Measurements from ENCODE around the gene LZIC. TPM values are rescaled to one million over a fixed set of nuclear protein-coding genes. Genes with fewer than 3 reads are reported as not detected.
"Not testable (repeated sequence)": the region's sequence is repeated elsewhere in the genome, so short reads cannot be mapped to it uniquely, and the experiment has no call there.

LZIC gene
- total RNA-seq, 1 donor from 2014 or later = 31.2 TPM

- no peak for DNase-seq (ENCODE audit: low spot score)
Measured at GRCh38 chr1:9917901-9918300, 25.3 kb downstream of the LZIC start.

DNA sequence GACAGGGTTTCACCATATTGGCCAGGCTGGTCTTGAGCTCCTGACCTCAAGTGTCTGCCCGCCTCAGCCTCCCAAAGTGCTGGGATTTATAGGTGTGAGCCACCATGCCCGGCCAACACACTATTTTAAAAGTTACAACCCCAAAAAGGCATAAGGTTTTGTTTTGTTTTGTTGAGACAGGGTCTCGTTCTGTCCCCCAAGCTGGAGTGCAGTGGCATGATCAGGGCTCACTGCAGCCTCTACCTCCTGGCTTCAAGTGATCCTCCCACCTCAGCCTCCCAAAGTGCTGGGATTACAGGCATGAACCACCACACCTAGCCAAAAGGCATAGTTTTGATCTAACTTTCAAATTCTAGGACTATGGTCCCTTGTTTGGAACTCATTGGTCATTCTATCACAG, 25.7 kb downstream of the LZIC start:
- not testable (repeated sequence) for H3K4me3 Mint-ChIP-seq (ENCODE audit: unreplicated experiment); DNase-seq (ENCODE audit: low spot score); H3K27me3 Mint-ChIP-seq (ENCODE audit: unreplicated experiment); H3K4me1 Mint-ChIP-seq (ENCODE audit: unreplicated experiment); H3K9me3 Mint-ChIP-seq (ENCODE audit: unreplicated experiment); H3K27ac Mint-ChIP-seq (ENCODE audit: unreplicated experiment); H3K36me3 Mint-ChIP-seq (ENCODE audit: low read depth, unreplicated experiment)

More at GRCh38 chr1:9917901-9918300, 25.3 kb downstream of the LZIC start:
- no peaks in the 10 kb centered on the region for H3K27me3 Mint-ChIP-seq (ENCODE audit: unreplicated experiment)
- no peak overlapping the region for H3K4me3 Mint-ChIP-seq (ENCODE audit: unreplicated experiment)
- no peaks in the 10 kb centered on the region for H3K9me3 Mint-ChIP-seq (ENCODE audit: unreplicated experiment)
- TF ChIP-seq, protein P1, sequence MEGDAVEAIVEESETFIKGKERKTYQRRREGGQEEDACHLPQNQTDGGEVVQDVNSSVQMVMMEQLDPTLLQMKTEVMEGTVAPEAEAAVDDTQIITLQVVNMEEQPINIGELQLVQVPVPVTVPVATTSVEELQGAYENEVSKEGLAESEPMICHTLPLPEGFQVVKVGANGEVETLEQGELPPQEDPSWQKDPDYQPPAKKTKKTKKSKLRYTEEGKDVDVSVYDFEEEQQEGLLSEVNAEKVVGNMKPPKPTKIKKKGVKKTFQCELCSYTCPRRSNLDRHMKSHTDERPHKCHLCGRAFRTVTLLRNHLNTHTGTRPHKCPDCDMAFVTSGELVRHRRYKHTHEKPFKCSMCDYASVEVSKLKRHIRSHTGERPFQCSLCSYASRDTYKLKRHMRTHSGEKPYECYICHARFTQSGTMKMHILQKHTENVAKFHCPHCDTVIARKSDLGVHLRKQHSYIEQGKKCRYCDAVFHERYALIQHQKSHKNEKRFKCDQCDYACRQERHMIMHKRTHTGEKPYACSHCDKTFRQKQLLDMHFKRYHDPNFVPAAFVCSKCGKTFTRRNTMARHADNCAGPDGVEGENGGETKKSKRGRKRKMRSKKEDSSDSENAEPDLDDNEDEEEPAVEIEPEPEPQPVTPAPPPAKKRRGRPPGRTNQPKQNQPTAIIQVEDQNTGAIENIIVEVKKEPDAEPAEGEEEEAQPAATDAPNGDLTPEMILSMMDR (IDR thresholded peaks at IDR 0.05; ENCODE audit: unreplicated experiment) = no peak
- no peak overlapping the region for H3K27ac Mint-ChIP-seq (ENCODE audit: unreplicated experiment)
- H3K4me1 Mint-ChIP-seq (ENCODE audit: unreplicated experiment) = no peaks in the 10 kb centered on the region
- H3K36me3 Mint-ChIP-seq (ENCODE audit: low read depth, unreplicated experiment) = no peaks in the 10 kb centered on the region

- no peak for DNase-seq (ENCODE audit: low spot score)
- Mint-ChIP-seq H3K36me3 (ENCODE audit: low read depth, unreplicated experiment) (no peaks in the 10 kb centered on the region), H3K27me3 (ENCODE audit: unreplicated experiment) (peaks cover 1% of the 10 kb centered on the region), H3K4me1 (ENCODE audit: unreplicated experiment) (peaks cover 6% of the 10 kb centered on the region), H3K27ac (ENCODE audit: unreplicated experiment) (no peak overlapping the region), H3K9me3 (ENCODE audit: unreplicated experiment) (no peaks in the 10 kb centered on the region), H3K4me3 (ENCODE audit: unreplicated experiment) (no peak overlapping the region)
- TF ChIP-seq, protein P1 (IDR thresholded peaks at IDR 0.05; ENCODE audit: unreplicated experiment) = no peak
Measured at GRCh38 chr1:9916452-9916851, 26.7 kb downstream of the LZIC start.

DNA sequence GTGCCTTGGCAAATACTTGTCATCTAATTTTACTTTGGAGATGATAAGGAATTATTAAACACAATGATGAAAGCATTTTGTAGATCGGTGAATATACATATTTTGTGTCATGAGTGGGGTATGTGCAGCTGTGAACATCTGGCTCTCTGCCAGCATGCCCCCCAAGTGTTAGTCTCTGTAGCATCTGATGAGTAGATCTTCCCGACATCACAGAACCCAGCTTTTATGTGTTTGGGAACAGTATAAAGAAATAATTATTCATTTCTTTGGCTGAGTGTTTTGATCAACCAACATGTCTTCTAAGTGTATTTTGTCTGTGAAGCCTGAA, 28.6 kb downstream of the LZIC start:
- Mint-ChIP-seq H3K27ac (ENCODE audit: unreplicated experiment) (no peak overlapping the region), H3K4me3 (ENCODE audit: unreplicated experiment) (no peak overlapping the region), H3K36me3 (ENCODE audit: low read depth, unreplicated experiment) (no peaks in the 10 kb centered on the region), H3K9me3 (ENCODE audit: unreplicated experiment) (no peaks in the 10 kb centered on the region), H3K27me3 (ENCODE audit: unreplicated experiment) (peaks cover 1% of the 10 kb centered on the region), H3K4me1 (ENCODE audit: unreplicated experiment) (peaks cover 15% of the 10 kb centered on the region)
- TF ChIP-seq, protein P1 (IDR thresholded peaks at IDR 0.05; ENCODE audit: unreplicated experiment) = no peak
- DNase-seq (ENCODE audit: low spot score) = no peak

DNA sequence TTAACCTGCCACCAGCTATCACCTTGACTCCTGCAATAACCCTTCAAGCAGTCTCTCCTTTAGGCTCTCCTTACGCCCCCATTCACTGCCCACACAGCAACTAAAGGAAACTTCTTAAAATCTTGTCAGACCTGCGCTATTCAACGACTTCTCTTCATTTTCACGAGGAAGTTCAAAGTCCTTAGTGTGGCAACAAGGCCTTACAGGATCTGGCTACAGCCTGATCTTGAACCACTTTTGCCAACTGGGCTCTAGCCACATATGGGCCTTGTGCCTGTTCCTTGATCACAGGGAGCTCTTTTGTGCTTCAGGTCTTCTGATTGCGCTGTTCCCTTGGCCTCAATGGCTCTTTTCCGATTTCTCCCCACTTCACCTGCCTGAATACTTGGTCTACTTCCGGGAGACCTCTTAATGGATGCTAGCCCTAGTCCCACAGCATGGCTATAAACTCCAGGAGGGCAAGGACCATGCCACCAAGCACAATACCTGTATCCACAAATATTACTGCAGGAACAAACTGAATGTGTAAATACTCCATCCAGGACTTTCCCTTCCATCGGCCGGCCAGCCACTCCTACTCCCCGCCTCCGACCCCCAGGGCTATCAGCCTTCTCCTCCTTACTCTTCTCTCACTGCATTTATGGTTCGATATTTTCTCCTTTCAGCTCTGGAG, 30.8 kb downstream of the LZIC start:
- TF ChIP-seq, protein P1 (IDR thresholded peaks at IDR 0.05; ENCODE audit: unreplicated experiment) = no peak
- peaks cover 33% of the 10 kb centered on the region for H3K4me1 Mint-ChIP-seq (ENCODE audit: unreplicated experiment)
- H3K4me3 Mint-ChIP-seq (ENCODE audit: unreplicated experiment) = peak overlapping the region; percentile 45
- H3K36me3 Mint-ChIP-seq (ENCODE audit: low read depth, unreplicated experiment) = peaks cover 13% of the 10 kb centered on the region
- DNase-seq (ENCODE audit: low spot score) = no peak
- H3K9me3 Mint-ChIP-seq (ENCODE audit: unreplicated experiment) = no peaks in the 10 kb centered on the region
- H3K27ac Mint-ChIP-seq (ENCODE audit: unreplicated experiment) = peak overlapping the region; percentile 0
- H3K27me3 Mint-ChIP-seq (ENCODE audit: unreplicated experiment) = peaks cover 5% of the 10 kb centered on the region
